Keratinocyte (primary cell): ENCODE results near the gene CHD2.
A peak's percentile ranks its signal among the peaks of the same experiment; 100 is the strongest.

ENCODE experiments used
- CTCF ChIP-seq, 3 experiments: IDR thresholded peaks in 1 of 3; conservative IDR thresholded peaks in 1 of 3; optimal IDR thresholded peaks in 1 of 3; 2 replicates in 2 of 3; 3 replicates in 1 of 3; pipeline versions ENCODE3 to v1.5.1; 2011; ENCODE audit warnings: low read length in 3 of 3, mild to moderate bottlenecking in 3 of 3, moderate library complexity in 2 of 3, control low read depth in 1 of 3, inconsistent platforms in 1 of 3; ENCODE audit not compliant: insufficient read depth in 2 of 3; ENCODE audit errors: extremely low read depth in 1 of 3
- EZH2 ChIP-seq: IDR thresholded peaks from one replicate; pipeline ENCODE4 v1.6.1; 2012; ENCODE audit warnings: inconsistent platforms, mild to moderate bottlenecking, low read length, moderate library complexity

GRCh38 chr15:92968926-92969651 is 69.0 kb downstream of the CHD2 start:
- TF ChIP-seq EZH2 (no peak), CTCF (optimal IDR thresholded peaks at IDR 0.05 in 1 of 3, IDR thresholded peaks at IDR 0.05 in 1 of 3, conservative IDR thresholded peaks at IDR 0.05 in 1 of 3; ENCODE audit: extremely low read depth in 1 of 3, insufficient read depth in 2 of 3, low read length in 3 of 3) (peak in 1 of 3 experiments; percentile 14)
